Measurements from ENCODE around the gene OMA1.

GRCh38 chr1:58443986-58444868 lies 102.3 kb downstream of the OMA1 start:
- no peak for TF ChIP-seq POLR2A (IDR thresholded peaks at IDR 0.05)
- TF ChIP-seq CTCF (IDR thresholded peaks at IDR 0.05): no peak
- no peak for TF ChIP-seq EP300 (IDR thresholded peaks at IDR 0.05)
